ENCODE data around the gene PTN.

PTN gene

GRCh38 chr7:137331378-137331777 is 12.2 kb downstream of the PTN start:
- TF ChIP-seq, protein P1, sequence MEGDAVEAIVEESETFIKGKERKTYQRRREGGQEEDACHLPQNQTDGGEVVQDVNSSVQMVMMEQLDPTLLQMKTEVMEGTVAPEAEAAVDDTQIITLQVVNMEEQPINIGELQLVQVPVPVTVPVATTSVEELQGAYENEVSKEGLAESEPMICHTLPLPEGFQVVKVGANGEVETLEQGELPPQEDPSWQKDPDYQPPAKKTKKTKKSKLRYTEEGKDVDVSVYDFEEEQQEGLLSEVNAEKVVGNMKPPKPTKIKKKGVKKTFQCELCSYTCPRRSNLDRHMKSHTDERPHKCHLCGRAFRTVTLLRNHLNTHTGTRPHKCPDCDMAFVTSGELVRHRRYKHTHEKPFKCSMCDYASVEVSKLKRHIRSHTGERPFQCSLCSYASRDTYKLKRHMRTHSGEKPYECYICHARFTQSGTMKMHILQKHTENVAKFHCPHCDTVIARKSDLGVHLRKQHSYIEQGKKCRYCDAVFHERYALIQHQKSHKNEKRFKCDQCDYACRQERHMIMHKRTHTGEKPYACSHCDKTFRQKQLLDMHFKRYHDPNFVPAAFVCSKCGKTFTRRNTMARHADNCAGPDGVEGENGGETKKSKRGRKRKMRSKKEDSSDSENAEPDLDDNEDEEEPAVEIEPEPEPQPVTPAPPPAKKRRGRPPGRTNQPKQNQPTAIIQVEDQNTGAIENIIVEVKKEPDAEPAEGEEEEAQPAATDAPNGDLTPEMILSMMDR (IDR thresholded peaks at IDR 0.05; ENCODE audit: low read depth, low read length) = no peak
- peaks cover 15% of the 10 kb centered on the region for H3K4me1 ChIP-seq
- H3K36me3 ChIP-seq = no peaks in the 10 kb centered on the region
- no peak for DNase-seq
- no peak overlapping the region for H3K4me3 ChIP-seq (ENCODE audit: low read depth, low read length)
- H3K27me3 ChIP-seq = no peaks in the 10 kb centered on the region
- H3K9me3 ChIP-seq = no peaks in the 10 kb centered on the region

DNA sequence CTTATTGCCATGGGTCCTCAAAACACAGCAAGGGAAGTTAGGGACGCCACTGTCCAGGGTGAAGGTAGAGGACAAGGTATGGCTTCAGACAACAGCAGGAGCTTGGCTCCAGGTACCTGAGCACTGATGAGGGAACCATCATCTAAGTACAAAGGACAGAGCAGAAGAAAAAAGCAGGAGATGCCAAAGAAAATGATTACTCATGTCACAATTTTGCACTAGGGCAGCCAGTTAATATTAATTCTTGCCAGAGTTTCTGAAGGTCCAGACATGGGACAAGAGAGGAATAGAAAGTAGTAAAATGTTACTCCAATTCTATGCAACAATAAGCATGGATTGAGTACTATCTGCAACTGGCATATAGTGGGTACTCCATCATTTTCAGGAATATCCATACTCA is 14.1 kb downstream of the PTN start:
- TF ChIP-seq, protein P1 (IDR thresholded peaks at IDR 0.05; ENCODE audit: low read depth, low read length) = no peak
- Histone ChIP-seq H3K9me3 (no peaks in the 10 kb centered on the region), H3K27me3 (no peaks in the 10 kb centered on the region), H3K4me1 (peaks cover 33% of the 10 kb centered on the region), H3K4me3 (ENCODE audit: low read depth, low read length) (no peak overlapping the region), H3K36me3 (no peaks in the 10 kb centered on the region)
- no peak for DNase-seq

DNA sequence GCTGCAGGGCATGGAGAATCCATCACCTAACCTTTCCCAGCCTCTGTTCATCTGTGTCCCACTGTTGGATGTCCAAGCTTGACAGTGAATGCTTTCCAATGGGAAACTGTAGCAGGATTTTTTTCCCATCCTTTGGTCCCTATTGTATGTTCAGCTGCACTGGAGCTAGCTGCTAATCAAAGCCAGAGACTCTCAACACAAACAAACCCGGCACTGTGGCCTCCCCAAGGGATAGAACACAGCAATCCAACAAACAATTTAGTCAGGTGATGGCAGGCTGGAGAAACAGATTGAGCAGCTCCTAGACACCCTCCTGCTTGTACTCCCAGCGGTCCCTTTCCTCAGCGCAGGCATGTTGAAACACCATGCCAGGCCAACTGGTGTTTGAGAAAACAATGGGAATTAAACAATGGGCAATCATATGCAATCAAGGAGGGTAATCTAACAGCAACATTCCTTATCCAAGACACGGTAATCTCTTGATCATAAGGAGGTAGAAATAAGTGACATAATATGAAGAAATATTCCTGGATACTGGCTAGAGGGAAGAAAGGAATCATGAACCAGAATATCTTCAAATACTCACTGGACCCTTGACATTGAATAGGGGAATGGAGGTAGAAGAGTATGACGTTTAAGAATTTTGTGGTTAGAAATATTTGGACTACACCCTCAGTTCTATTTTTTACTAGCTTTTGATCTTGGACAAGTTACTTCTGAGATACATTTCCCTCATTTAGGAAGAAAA is 15.0 kb downstream of the PTN start:
- H3K4me1 ChIP-seq = peaks cover 33% of the 10 kb centered on the region
- H3K9me3 ChIP-seq = no peaks in the 10 kb centered on the region
- TF ChIP-seq, protein P1 (IDR thresholded peaks at IDR 0.05; ENCODE audit: low read depth, low read length) = no peak
- H3K27me3 ChIP-seq = no peaks in the 10 kb centered on the region
- no peak overlapping the region for H3K4me3 ChIP-seq (ENCODE audit: low read depth, low read length)
- peak; percentile 70 for DNase-seq
- H3K36me3 ChIP-seq = no peaks in the 10 kb centered on the region

- TF ChIP-seq, protein P1 (IDR thresholded peaks at IDR 0.05; ENCODE audit: low read depth, low read length) = no peak
- Histone ChIP-seq H3K4me1 (peaks cover 33% of the 10 kb centered on the region), H3K27me3 (no peaks in the 10 kb centered on the region), H3K4me3 (ENCODE audit: low read depth, low read length) (no peak overlapping the region; the same call in 1 of the 2 replicates), H3K36me3 (no peaks in the 10 kb centered on the region), H3K9me3 (peaks cover 3% of the 10 kb centered on the region; the same call in 1 of the 2 replicates)
- DNase-seq = peak; percentile 73
Observed at GRCh38 chr7:137325927-137326326, 17.6 kb downstream of the PTN start.

GRCh38 chr7:137324796-137325696 is 18.5 kb downstream of the PTN start:
- Histone ChIP-seq H3K4me1 (peaks cover 33% of the 10 kb centered on the region), H3K36me3 (no peaks in the 10 kb centered on the region), H3K27me3 (no peaks in the 10 kb centered on the region), H3K9me3 (peaks cover 3% of the 10 kb centered on the region; the same call in 1 of the 2 replicates), H3K4me3 (ENCODE audit: low read depth, low read length) (peak overlapping the region; percentile 0; the same call in 1 of the 2 replicates)
- TF ChIP-seq, protein P1 (IDR thresholded peaks at IDR 0.05; ENCODE audit: low read depth, low read length) = no peak
- peak; percentile 57 for DNase-seq
